Mononuclear cell (primary cell): ENCODE measurements around the gene PCGF6. TPM values are rescaled to one million over a fixed set of nuclear protein-coding genes. Genes with fewer than 3 reads are reported as not detected.

Source experiments
- H3K27me3 ChIP-seq: 2 replicates; pipeline ENCODE4 v1.6.0; 2011; ENCODE audit warnings: low read length, control low read depth; ENCODE audit not compliant: insufficient read depth
- H3K4me1 ChIP-seq: 2 replicates; pipeline ENCODE4 v1.5.1; 2011; ENCODE audit warnings: mild to moderate bottlenecking, low read length, control low read depth; ENCODE audit not compliant: insufficient read depth
- H3K4me3 ChIP-seq: 2 replicates; pipeline ENCODE4 v1.5.1; 2011; ENCODE audit warnings: mild to moderate bottlenecking, low read length, moderate library complexity
- H3K9me3 ChIP-seq: 2 replicates; pipeline ENCODE4 v1.5.1; 2011; ENCODE audit warnings: low read depth, mild to moderate bottlenecking, control low read depth, low read length
- total RNA-seq: library from RNA; depleted of rRNA; stranded (reverse); fragments of >200 nt; gene quantifications from one replicate; pipeline ENCODE4 v1.2.3, GENCODE V29; 2012

PCGF6 gene
- total RNA-seq, 1 donor: 3.3 TPM

- H3K27me3 ChIP-seq: no peaks in the 10 kb centered on the region
- H3K4me1 ChIP-seq: no peaks in the 10 kb centered on the region
- H3K9me3 ChIP-seq: no peaks in the 10 kb centered on the region
- H3K4me3 ChIP-seq: no peak overlapping the region
These were observed 96.2 kb downstream of the PCGF6 start for GRCh38 chr10:103254538-103255325.

GRCh38 chr10:103254113-103254512 lies 96.8 kb downstream of the PCGF6 start:
- Histone ChIP-seq H3K4me1 (no peaks in the 10 kb centered on the region), H3K4me3 (no peak overlapping the region), H3K27me3 (no peaks in the 10 kb centered on the region), H3K9me3 (no peaks in the 10 kb centered on the region)

Other genes starting within 250 kb of the PCGF6 start
- 62.2 TPM for gene NT5C2, start 157.9 kb downstream of the PCGF6 start, total RNA-seq
- not detected for gene RPEL1, start 105.3 kb downstream of the PCGF6 start, total RNA-seq
- 0.10 TPM for gene INA, start 74.0 kb downstream of the PCGF6 start, total RNA-seq
- gene TAF5, start 16.8 kb upstream of the PCGF6 start, total RNA-seq: 4.8 TPM
- 85.0 TPM for gene ATP5MK, start 45.3 kb upstream of the PCGF6 start, total RNA-seq
- 8.4 TPM for gene PDCD11, start 45.5 kb upstream of the PCGF6 start, total RNA-seq
- 10.3 TPM for gene CALHM2, start 101.2 kb upstream of the PCGF6 start, total RNA-seq
- gene CALHM1, start 107.8 kb upstream of the PCGF6 start, total RNA-seq: not detected
- not detected for gene CALHM3, start 128.1 kb upstream of the PCGF6 start, total RNA-seq
- gene NEURL1, start 142.6 kb upstream of the PCGF6 start, total RNA-seq: 4.8 TPM